ENCODE data around the gene TCFL5.

TCFL5 gene

GRCh38 chr20:62872862-62873261 lies 11.2 kb upstream of the TCFL5 start:
- Histone ChIP-seq H3K9me3 (ENCODE audit: control insufficient read depth, insufficient read depth, low read length) (no peaks in the 10 kb centered on the region), H3K4me1 (ENCODE audit: control insufficient read depth, insufficient read depth, low read length) (no peaks in the 10 kb centered on the region), H3K27ac (ENCODE audit: low read length) (no peak overlapping the region), H3K36me3 (ENCODE audit: control insufficient read depth, insufficient read depth, low read length) (no peaks in the 10 kb centered on the region), H3K4me3 (ENCODE audit: low read length) (no peak overlapping the region), H3K27me3 (ENCODE audit: control insufficient read depth, insufficient read depth, low read length) (no peaks in the 10 kb centered on the region)
- no CpG with 5 or more reads among the region's 6 CpGs for WGBS (ENCODE audit: insufficient coverage, insufficient read length)
- no peak for DNase-seq (ENCODE audit: low read depth, low spot score)

GRCh38 chr20:62872184-62872847 lies 10.7 kb upstream of the TCFL5 start:
- Histone ChIP-seq H3K4me1 (ENCODE audit: control insufficient read depth, insufficient read depth, low read length) (no peaks in the 10 kb centered on the region), H3K27me3 (ENCODE audit: control insufficient read depth, insufficient read depth, low read length) (no peaks in the 10 kb centered on the region), H3K9me3 (ENCODE audit: control insufficient read depth, insufficient read depth, low read length) (no peaks in the 10 kb centered on the region), H3K27ac (ENCODE audit: low read length) (no peak overlapping the region), H3K4me3 (ENCODE audit: low read length) (no peak overlapping the region), H3K36me3 (ENCODE audit: control insufficient read depth, insufficient read depth, low read length) (no peaks in the 10 kb centered on the region)
- DNase-seq (ENCODE audit: low read depth, low spot score): no peak
- no CpG with 5 or more reads among the region's 18 CpGs for WGBS (ENCODE audit: insufficient coverage, insufficient read length)

GRCh38 chr20:62864207-62864606 lies 2.6 kb upstream of the TCFL5 start:
- WGBS (ENCODE audit: insufficient coverage, insufficient read length): no CpG with 5 or more reads among the region's 7 CpGs
- no peaks in the 10 kb centered on the region for H3K36me3 ChIP-seq (ENCODE audit: control insufficient read depth, insufficient read depth, low read length)

GRCh38 chr20:62860924-62861691 lies 514 bp downstream of the TCFL5 start:
- Histone ChIP-seq H3K27ac (ENCODE audit: low read length) (no peak overlapping the region), H3K27me3 (ENCODE audit: control insufficient read depth, insufficient read depth, low read length) (no peaks in the 10 kb centered on the region), H3K4me1 (ENCODE audit: control insufficient read depth, insufficient read depth, low read length) (peaks cover 2% of the 10 kb centered on the region; the same call in 1 of the 2 replicates), H3K9me3 (ENCODE audit: control insufficient read depth, insufficient read depth, low read length) (no peaks in the 10 kb centered on the region), H3K4me3 (ENCODE audit: low read length) (peak overlapping the region; percentile 70), H3K36me3 (ENCODE audit: control insufficient read depth, insufficient read depth, low read length) (peaks cover 2% of the 10 kb centered on the region; the same call in 1 of the 2 replicates)
- WGBS (ENCODE audit: insufficient coverage, insufficient read length): no CpG with 5 or more reads among the region's 129 CpGs
- no peak for DNase-seq (ENCODE audit: low read depth, low spot score)

More at GRCh38 chr20:62864207-62864606, 2.6 kb upstream of the TCFL5 start:
- Histone ChIP-seq H3K27ac (ENCODE audit: low read length) (no peak overlapping the region), H3K4me3 (ENCODE audit: low read length) (no peak overlapping the region), H3K9me3 (ENCODE audit: control insufficient read depth, insufficient read depth, low read length) (no peaks in the 10 kb centered on the region), H3K27me3 (ENCODE audit: control insufficient read depth, insufficient read depth, low read length) (no peaks in the 10 kb centered on the region), H3K4me1 (ENCODE audit: control insufficient read depth, insufficient read depth, low read length) (peaks cover 2% of the 10 kb centered on the region; the same call in 1 of the 2 replicates)
- no peak for DNase-seq (ENCODE audit: low read depth, low spot score)

- peaks cover 2% of the 10 kb centered on the region; the same call in 1 of the 2 replicates for H3K4me1 ChIP-seq (ENCODE audit: control insufficient read depth, insufficient read depth, low read length)
- no peak for DNase-seq (ENCODE audit: low read depth, low spot score)
- H3K27ac ChIP-seq (ENCODE audit: low read length): no peak overlapping the region
- no peaks in the 10 kb centered on the region for H3K27me3 ChIP-seq (ENCODE audit: control insufficient read depth, insufficient read depth, low read length)
- WGBS (ENCODE audit: insufficient coverage, insufficient read length): no CpG with 5 or more reads among the region's 24 CpGs
- peaks cover 2% of the 10 kb centered on the region; the same call in 1 of the 2 replicates for H3K36me3 ChIP-seq (ENCODE audit: control insufficient read depth, insufficient read depth, low read length)
- no peaks in the 10 kb centered on the region for H3K9me3 ChIP-seq (ENCODE audit: control insufficient read depth, insufficient read depth, low read length)
- peak overlapping the region; percentile 70; the same call in 1 of the 2 replicates for H3K4me3 ChIP-seq (ENCODE audit: low read length)
These were observed 1.2 kb downstream of the TCFL5 start for GRCh38 chr20:62860391-62860923.

GRCh38 chr20:62859721-62860120 lies 1.9 kb downstream of the TCFL5 start:
- Histone ChIP-seq H3K4me3 (ENCODE audit: low read length) (no peak overlapping the region), H3K9me3 (ENCODE audit: control insufficient read depth, insufficient read depth, low read length) (no peaks in the 10 kb centered on the region), H3K27me3 (ENCODE audit: control insufficient read depth, insufficient read depth, low read length) (no peaks in the 10 kb centered on the region), H3K4me1 (ENCODE audit: control insufficient read depth, insufficient read depth, low read length) (peaks cover 2% of the 10 kb centered on the region; the same call in 1 of the 2 replicates), H3K36me3 (ENCODE audit: control insufficient read depth, insufficient read depth, low read length) (peaks cover 2% of the 10 kb centered on the region; the same call in 1 of the 2 replicates), H3K27ac (ENCODE audit: low read length) (no peak overlapping the region)
- WGBS (ENCODE audit: insufficient coverage, insufficient read length): no CpG with 5 or more reads among the region's 12 CpGs
- no peak for DNase-seq (ENCODE audit: low read depth, low spot score)

GRCh38 chr20:62858058-62858830 lies 3.4 kb downstream of the TCFL5 start:
- no peak overlapping the region for H3K27ac ChIP-seq (ENCODE audit: low read length)

GRCh38 chr20:62856931-62857619 lies 4.5 kb downstream of the TCFL5 start:
- H3K27ac ChIP-seq (ENCODE audit: low read length): no peak overlapping the region
- H3K4me3 ChIP-seq (ENCODE audit: low read length): no peak overlapping the region
- no CpG with 5 or more reads among the region's 25 CpGs for WGBS (ENCODE audit: insufficient coverage, insufficient read length)
- H3K9me3 ChIP-seq (ENCODE audit: control insufficient read depth, insufficient read depth, low read length): no peaks in the 10 kb centered on the region
- no peak for DNase-seq (ENCODE audit: low read depth, low spot score)
- peaks cover 2% of the 10 kb centered on the region; the same call in 1 of the 2 replicates for H3K4me1 ChIP-seq (ENCODE audit: control insufficient read depth, insufficient read depth, low read length)
- H3K36me3 ChIP-seq (ENCODE audit: control insufficient read depth, insufficient read depth, low read length): peaks cover 9% of the 10 kb centered on the region
- no peaks in the 10 kb centered on the region for H3K27me3 ChIP-seq (ENCODE audit: control insufficient read depth, insufficient read depth, low read length)

More at GRCh38 chr20:62858058-62858830, 3.4 kb downstream of the TCFL5 start:
- DNase-seq (ENCODE audit: low read depth, low spot score): no peak
- H3K9me3 ChIP-seq (ENCODE audit: control insufficient read depth, insufficient read depth, low read length): no peaks in the 10 kb centered on the region
- H3K27me3 ChIP-seq (ENCODE audit: control insufficient read depth, insufficient read depth, low read length): no peaks in the 10 kb centered on the region
- H3K36me3 ChIP-seq (ENCODE audit: control insufficient read depth, insufficient read depth, low read length): peaks cover 2% of the 10 kb centered on the region; the same call in 1 of the 2 replicates
- peaks cover 2% of the 10 kb centered on the region; the same call in 1 of the 2 replicates for H3K4me1 ChIP-seq (ENCODE audit: control insufficient read depth, insufficient read depth, low read length)
- no peak overlapping the region for H3K4me3 ChIP-seq (ENCODE audit: low read length)
- no CpG with 5 or more reads among the region's 23 CpGs for WGBS (ENCODE audit: insufficient coverage, insufficient read length)

- peaks cover 12% of the 10 kb centered on the region for H3K36me3 ChIP-seq (ENCODE audit: control insufficient read depth, insufficient read depth, low read length)
- WGBS (ENCODE audit: insufficient coverage, insufficient read length): no CpG with 5 or more reads among the region's 5 CpGs
- no peak overlapping the region for H3K4me3 ChIP-seq (ENCODE audit: low read length)
- H3K4me1 ChIP-seq (ENCODE audit: control insufficient read depth, insufficient read depth, low read length): no peaks in the 10 kb centered on the region
- DNase-seq (ENCODE audit: low read depth, low spot score): no peak
- no peaks in the 10 kb centered on the region for H3K27me3 ChIP-seq (ENCODE audit: control insufficient read depth, insufficient read depth, low read length)
- H3K9me3 ChIP-seq (ENCODE audit: control insufficient read depth, insufficient read depth, low read length): no peaks in the 10 kb centered on the region
- no peak overlapping the region for H3K27ac ChIP-seq (ENCODE audit: low read length)
These were observed 6.5 kb downstream of the TCFL5 start for GRCh38 chr20:62855120-62855519.
